ENCODE data around the gene CPEB2.

CPEB2 gene

DNA sequence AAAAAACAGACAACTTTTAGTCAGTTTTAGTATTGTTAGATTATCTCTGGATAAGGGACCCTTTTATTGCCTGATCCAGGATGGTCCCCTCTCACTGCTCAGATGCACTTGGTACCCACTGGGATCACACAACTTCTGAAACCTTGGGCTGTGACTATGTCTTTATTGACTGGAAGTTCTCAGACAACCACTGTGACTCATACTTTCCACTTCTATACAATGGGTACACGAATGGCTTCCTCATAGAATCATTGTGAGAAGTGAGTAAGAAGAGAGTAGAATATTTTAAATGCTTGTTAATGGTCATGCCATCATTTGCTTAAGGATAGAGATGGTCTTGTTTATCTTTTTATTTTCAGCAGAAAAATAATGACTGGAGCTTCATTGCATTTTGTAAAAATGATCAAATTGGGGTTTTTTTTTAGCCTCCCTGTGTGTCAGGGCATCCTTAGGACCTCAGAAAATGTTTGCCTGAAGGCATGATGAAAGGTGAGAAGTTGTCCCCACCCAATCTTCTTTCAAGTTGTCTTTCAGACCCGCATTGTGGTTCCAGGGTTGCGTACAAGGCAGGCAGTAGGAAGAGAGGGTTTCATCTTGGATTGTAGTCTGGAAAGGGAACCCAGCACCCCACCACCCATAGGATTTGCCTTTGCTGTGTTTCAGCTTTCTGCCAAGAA is 115.1 kb downstream of the CPEB2 start:
- Mint-ChIP-seq H3K4me1 (no peaks in the 10 kb centered on the region), H3K4me3 (no peak overlapping the region), H3K9me3 (peaks cover 17% of the 10 kb centered on the region), H3K36me3 (ENCODE audit: low read depth) (no peaks in the 10 kb centered on the region), H3K27ac (peak overlapping the region in 2 of 3 experiments; percentile 8 to 48), H3K27me3 (ENCODE audit: low read depth) (no peaks in the 10 kb centered on the region)
- TF ChIP-seq, protein P1, sequence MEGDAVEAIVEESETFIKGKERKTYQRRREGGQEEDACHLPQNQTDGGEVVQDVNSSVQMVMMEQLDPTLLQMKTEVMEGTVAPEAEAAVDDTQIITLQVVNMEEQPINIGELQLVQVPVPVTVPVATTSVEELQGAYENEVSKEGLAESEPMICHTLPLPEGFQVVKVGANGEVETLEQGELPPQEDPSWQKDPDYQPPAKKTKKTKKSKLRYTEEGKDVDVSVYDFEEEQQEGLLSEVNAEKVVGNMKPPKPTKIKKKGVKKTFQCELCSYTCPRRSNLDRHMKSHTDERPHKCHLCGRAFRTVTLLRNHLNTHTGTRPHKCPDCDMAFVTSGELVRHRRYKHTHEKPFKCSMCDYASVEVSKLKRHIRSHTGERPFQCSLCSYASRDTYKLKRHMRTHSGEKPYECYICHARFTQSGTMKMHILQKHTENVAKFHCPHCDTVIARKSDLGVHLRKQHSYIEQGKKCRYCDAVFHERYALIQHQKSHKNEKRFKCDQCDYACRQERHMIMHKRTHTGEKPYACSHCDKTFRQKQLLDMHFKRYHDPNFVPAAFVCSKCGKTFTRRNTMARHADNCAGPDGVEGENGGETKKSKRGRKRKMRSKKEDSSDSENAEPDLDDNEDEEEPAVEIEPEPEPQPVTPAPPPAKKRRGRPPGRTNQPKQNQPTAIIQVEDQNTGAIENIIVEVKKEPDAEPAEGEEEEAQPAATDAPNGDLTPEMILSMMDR (IDR thresholded peaks at IDR 0.05; ENCODE audit: unreplicated experiment in 3 of 3): no peak

DNA sequence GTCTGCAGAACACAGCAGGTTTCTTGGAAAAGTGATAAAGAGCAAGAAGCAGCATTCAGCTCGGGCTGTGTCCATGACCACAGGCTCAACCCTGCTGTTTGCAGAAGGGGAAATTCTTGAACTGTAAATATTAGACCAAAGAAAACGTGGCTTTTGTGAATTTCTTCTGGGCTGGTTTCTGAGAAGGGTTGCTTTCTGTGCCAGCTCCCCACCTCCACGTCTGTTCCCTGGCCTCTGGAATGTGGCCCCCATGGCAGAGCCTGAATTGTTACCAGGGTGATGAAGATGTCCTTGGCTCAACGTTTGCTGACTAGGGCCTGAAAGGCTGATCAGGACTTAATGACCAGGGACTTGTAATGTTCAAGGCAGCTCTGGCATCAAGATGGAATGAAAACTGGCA is 116.0 kb downstream of the CPEB2 start:
- Mint-ChIP-seq H3K27me3 (ENCODE audit: low read depth) (no peaks in the 10 kb centered on the region), H3K9me3 (peaks cover 17% of the 10 kb centered on the region), H3K4me3 (no peak overlapping the region), H3K36me3 (ENCODE audit: low read depth) (no peaks in the 10 kb centered on the region), H3K27ac (peak overlapping the region; percentile 7 to 68 (median 8)), H3K4me1 (no peaks in the 10 kb centered on the region)
- TF ChIP-seq, protein P1 (IDR thresholded peaks at IDR 0.05; ENCODE audit: unreplicated experiment in 3 of 3): no peak

Measured in nephron (organoid).